HCT116 (cell line): ENCODE results near the gene SLC6A3. TPM values are rescaled to one million over a fixed set of nuclear protein-coding genes. Genes with fewer than 3 reads are reported as not detected.
"Not testable (repeated sequence)": the region's sequence is repeated elsewhere in the genome, so short reads cannot be mapped to it uniquely, and the experiment has no call there.

ENCODE experiments used
- ATAC-seq: fragments of 200-7000 bp; cut with Tn5 transposase; 2 replicates; pipeline ENCODE4 v1.9.1; 2020; ENCODE audit warnings: mild to moderate bottlenecking, moderate library complexity
- BruUV-seq: library from RNA; stranded (reverse); fragments of 400-500 nt; replicated peaks from 2 replicates; lab custom pipeline; 2021; lab: Mats Ljungman, UMichigan
- CTCF ChIA-PET: fragments of 300-600 bp; sonication (Branson Sonifier 250); formaldehyde crosslinking; loops from one replicate; lab custom pipeline; 2021; ENCODE audit warnings: antibody characterized with exemption; lab: Charles Lee
- POLR2A ChIA-PET: fragments of 300-600, 350-600 bp; sonication (Branson Sonifier 250); formaldehyde crosslinking; loops from one replicate; lab custom pipeline; 2021; ENCODE audit warnings: antibody characterized with exemption; lab: Charles Lee
- RAD21 ChIA-PET, 2 experiments: fragments of 300-600 bp; sonication (Branson Sonifier 250); formaldehyde crosslinking; loops; one replicate each; lab custom pipeline; 2023; ENCODE audit warnings: low total read pairs in 2 of 2; ENCODE audit not compliant: uncharacterized antibody in 2 of 2, unreplicated experiment in 2 of 2, low non-redundant PET in 1 of 2; lab: Charles Lee
- DNase-seq: peaks from one replicate; pipeline ENCODE4 v3.0.0-alpha.2; 2010; ENCODE audit warnings: low read depth, low spot score
- H2AFZ ChIP-seq: fragments of 200-600 bp; shearing (Covaris generic), sonication (generic); 2 replicates; pipeline ENCODE4 v1.6.1; 2017; ENCODE audit warnings: low read depth, mixed run types, mixed read lengths, antibody characterized with exemption, low read length; ENCODE audit not compliant: poor library complexity, severe bottlenecking
- H3K27ac ChIP-seq: 2 replicates; pipeline ENCODE4 v1.5.1; 2012; ENCODE audit warnings: low read depth, low read length
- H3K27me3 ChIP-seq: fragments of 200-600 bp; sonication (generic); 2 replicates; pipeline ENCODE4 v1.6.1; 2016; ENCODE audit warnings: mixed run types, low read length, mixed read lengths; ENCODE audit not compliant: insufficient read depth
- H3K36me3 ChIP-seq, 2 experiments: fragments of 200-500 bp in 1 of 2; fragments of 200-600 bp in 1 of 2; sonication (Bioruptor generic) in 1 of 2; sonication (generic) in 1 of 2; 2 replicates each; pipeline versions ENCODE4 v1.5.1 to v1.6.1; 2014 to 2016; ENCODE audit warnings: low read length in 2 of 2, inconsistent platforms in 1 of 2, mixed read lengths in 1 of 2, mixed run types in 1 of 2; ENCODE audit not compliant: insufficient read depth in 2 of 2, control insufficient read depth in 1 of 2
- H3K4me1 ChIP-seq, 2 experiments: fragments of 200-600 bp in 1 of 2; sonication (generic) in 1 of 2; 2 replicates each; pipeline versions ENCODE4 v1.5.1 to v1.6.1; 2012 to 2017; ENCODE audit warnings: low read length in 2 of 2, inconsistent platforms in 1 of 2, mild to moderate bottlenecking in 1 of 2, mixed read lengths in 1 of 2, mixed run types in 1 of 2, moderate library complexity in 1 of 2; ENCODE audit not compliant: insufficient read depth in 2 of 2, control insufficient read depth in 1 of 2
- H3K4me2 ChIP-seq: fragments of 200-600 bp; sonication (generic); 2 replicates; pipeline ENCODE4 v1.6.1; 2017; ENCODE audit warnings: mixed run types, low read length, mixed read lengths
- H3K4me3 ChIP-seq, 2 experiments: fragments of 200-600 bp in 1 of 2; sonication (generic) in 1 of 2; replicated peaks in 1 of 2; 2 replicates each; pipeline ENCODE4 v1.5.1; 2011 to 2016; ENCODE audit warnings: low read length in 2 of 2, control low read depth in 1 of 2, low read depth in 1 of 2, mild to moderate bottlenecking in 1 of 2, mixed read lengths in 1 of 2, mixed run types in 1 of 2
- H3K79me2 ChIP-seq: fragments of 200-600 bp; sonication (generic); 2 replicates; pipeline ENCODE4 v1.6.1; 2017; ENCODE audit warnings: mild to moderate bottlenecking, mixed run types, low read length, moderate library complexity, mixed read lengths; ENCODE audit not compliant: insufficient read depth
- H3K9ac ChIP-seq: fragments of 200-600 bp; sonication (generic); 2 replicates; pipeline ENCODE4 v1.6.1; 2016; ENCODE audit warnings: low read length, mixed read lengths
- H3K9me2 ChIP-seq: fragments of 200-600 bp; sonication (generic), shearing (Covaris generic); 2 replicates; pipeline ENCODE4 v1.6.1; 2017; ENCODE audit warnings: mixed run types, mild to moderate bottlenecking, moderate library complexity; ENCODE audit not compliant: insufficient read depth
- H3K9me3 ChIP-seq, 2 experiments: fragments of 200-500 bp in 1 of 2; fragments of 200-600 bp in 1 of 2; sonication (Bioruptor generic) in 1 of 2; sonication (generic) in 1 of 2; 2 replicates each; pipeline ENCODE4 v1.6.1; 2014 to 2017; ENCODE audit warnings: low read length in 2 of 2, mixed read lengths in 2 of 2, inconsistent platforms in 1 of 2, low read depth in 1 of 2, mild to moderate bottlenecking in 1 of 2, mixed run types in 1 of 2, moderate library complexity in 1 of 2; ENCODE audit not compliant: control insufficient read depth in 1 of 2, insufficient read depth in 1 of 2
- H4K20me1 ChIP-seq: fragments of 200-600 bp; sonication (generic), shearing (Covaris generic); 2 replicates; pipeline ENCODE4 v1.6.1; 2017; ENCODE audit warnings: mixed run types, mild to moderate bottlenecking, moderate library complexity; ENCODE audit not compliant: insufficient read depth
- CTCF ChIP-seq, 3 experiments: fragments of 200-600 bp in 1 of 3; sonication (generic) in 1 of 3; IDR thresholded peaks in 2 of 3; conservative IDR thresholded peaks in 1 of 3; 2 replicates each; pipeline ENCODE4 v1.5.1; 2012 to 2017; ENCODE audit warnings: low read depth in 2 of 3, low read length in 2 of 3, antibody characterized with exemption in 1 of 3, borderline replicate concordance in 1 of 3, control low read depth in 1 of 3, mild to moderate bottlenecking in 1 of 3, mixed read lengths in 1 of 3, mixed run types in 1 of 3, moderate library complexity in 1 of 3; ENCODE audit not compliant: insufficient read depth in 1 of 3
- EGR1 ChIP-seq: IDR thresholded peaks from 2 replicates; pipeline ENCODE4 v1.6.1; 2012; ENCODE audit warnings: low read depth
- POLR2A ChIP-seq: IDR thresholded peaks from 2 replicates; pipeline ENCODE4 v1.7.0; 2011; ENCODE audit warnings: borderline replicate concordance; ENCODE audit not compliant: insufficient read depth, insufficient read length; ENCODE audit errors: extremely low read depth
- RAD21 ChIP-seq: IDR thresholded peaks from 2 replicates; pipeline ENCODE4 v1.6.1; 2012; ENCODE audit warnings: low read depth, mild to moderate bottlenecking
- YY1 ChIP-seq: IDR thresholded peaks from 2 replicates; pipeline ENCODE4 v1.6.1; 2011; ENCODE audit warnings: low read length, low read depth, moderate library complexity, mild to moderate bottlenecking; ENCODE audit not compliant: insufficient replicate concordance; ENCODE audit errors: extremely low read depth
- ZBTB33 ChIP-seq: IDR thresholded peaks from 2 replicates; pipeline ENCODE4 v1.6.1; 2011; ENCODE audit warnings: mild to moderate bottlenecking, low read length, moderate library complexity; ENCODE audit not compliant: insufficient replicate concordance; ENCODE audit errors: extremely low read depth
- ZNF274 ChIP-seq: fragments of 200-500 bp; sonication (Bioruptor generic); IDR thresholded peaks from 2 replicates; pipeline ENCODE4 v1.6.1; 2014; ENCODE audit warnings: mild to moderate bottlenecking, low read depth, low read length, inconsistent platforms
- intact Hi-C: fragments of 100-400 bp; cut with micrococcal nuclease; formaldehyde crosslinking; loops from 2 replicates; pipeline ENCODE4 v1.10.0; 2022
- total RNA-seq: library from RNA; stranded (reverse); gene quantifications from one replicate; pipeline ENCODE4 v1.2.1, GENCODE V29; 2021; ENCODE audit not compliant: unreplicated experiment

The SLC6A3 gene
- total RNA-seq, 1 experiment from 2014 or later: not detected

- CTCF ChIA-PET: no interaction called here
- no peaks in the 10 kb centered on the region for H3K4me1 ChIP-seq
- intact Hi-C loops: loop anchor here (5.0 kb wide), 1 partner anchor 125 kb away; no protein-coding TSS in a partner anchor
- ATAC-seq (no peak), DNase-seq (no peak)
- no peaks in the 10 kb centered on the region for H3K27me3 ChIP-seq
- no peaks in the 10 kb centered on the region for H3K9me3 ChIP-seq
- H3K4me2 ChIP-seq: no peak overlapping the region
- H3K9me2 ChIP-seq: no peaks in the 10 kb centered on the region
- H3K9ac ChIP-seq: no peak overlapping the region
- no peaks in the 10 kb centered on the region for H4K20me1 ChIP-seq
- peaks cover 14 to 34% of the 10 kb centered on the region in 2 experiments; a peak in 3 of 4 replicates for H3K36me3 ChIP-seq
- no peak overlapping the region for H3K4me3 ChIP-seq
- POLR2A ChIA-PET: no interaction called here
- no TSS peak for BruUV-seq
- no peak overlapping the region for H2AFZ ChIP-seq
- H3K79me2 ChIP-seq: no peaks in the 10 kb centered on the region
- no peak overlapping the region for H3K27ac ChIP-seq
- no peak for TF ChIP-seq YY1
- RAD21 ChIA-PET: no interaction called here
Observed at GRCh38 chr5:1476967-1477310, 31.7 kb upstream of the SLC6A3 start.

- Histone ChIP-seq H3K9me3 (no peaks in the 10 kb centered on the region), H3K4me2 (no peak overlapping the region), H2AFZ (no peak overlapping the region), H3K4me3 (no peak overlapping the region), H3K27me3 (no peaks in the 10 kb centered on the region), H3K79me2 (no peaks in the 10 kb centered on the region), H4K20me1 (no peaks in the 10 kb centered on the region), H3K27ac (no peak overlapping the region), H3K9me2 (no peaks in the 10 kb centered on the region), H3K36me3 (peaks cover 14 to 34% of the 10 kb centered on the region in 2 experiments; a peak in 3 of 4 replicates), H3K4me1 (no peaks in the 10 kb centered on the region), H3K9ac (no peak overlapping the region)
- intact Hi-C loops: loop anchor here (5.0 kb wide), 1 partner anchor 126 kb away; no protein-coding TSS in a partner anchor
- BruUV-seq: no TSS peak
- ChIA-PET POLR2A (no interaction called here), CTCF (no interaction called here), RAD21 (no interaction called here)
- no peak for ATAC-seq
- TF ChIP-seq EGR1 (no peak), CTCF (IDR thresholded peaks at IDR 0.05 in 2 of 3, conservative IDR thresholded peaks at IDR 0.05 in 1 of 3; ENCODE audit: borderline replicate concordance in 1 of 3, insufficient read depth in 1 of 3, low read depth in 2 of 3, low read length in 2 of 3) (no peak), ZNF274 (no peak), RAD21 (no peak), ZBTB33 (no peak), POLR2A (no peak)
- no peak for DNase-seq
Observed at GRCh38 chr5:1476181-1476966, 31.1 kb upstream of the SLC6A3 start.

- H3K4me1 ChIP-seq, H3K27ac ChIP-seq, H2AFZ ChIP-seq, H3K4me3 ChIP-seq, H3K9me2 ChIP-seq, H3K4me2 ChIP-seq, CTCF ChIA-PET, H3K27me3 ChIP-seq, H3K9ac ChIP-seq, H3K79me2 ChIP-seq, BruUV-seq, H4K20me1 ChIP-seq, H3K9me3 ChIP-seq, DNase-seq, RAD21 ChIA-PET, ATAC-seq, POLR2A ChIA-PET: not testable (repeated sequence)
- peaks cover 16 to 34% of the 10 kb centered on the region in 2 experiments; a peak in 3 of 4 replicates for H3K36me3 ChIP-seq
- intact Hi-C loops: loop anchor here (5.0 kb wide), 1 partner anchor 127 kb away; no protein-coding TSS in a partner anchor
Observed at GRCh38 chr5:1475544-1475900, 30.3 kb upstream of the SLC6A3 start.
